ENCODE measurements around the gene NEDD4L. TPM values are rescaled to one million over a fixed set of nuclear protein-coding genes. Genes with fewer than 3 reads are reported as not detected.
"Not testable (repeated sequence)": the region's sequence is repeated elsewhere in the genome, so short reads cannot be mapped to it uniquely, and the experiment has no call there.

NEDD4L gene
- total RNA-seq, 2 donors from 2014 or later = 149 to 212 TPM

DNA sequence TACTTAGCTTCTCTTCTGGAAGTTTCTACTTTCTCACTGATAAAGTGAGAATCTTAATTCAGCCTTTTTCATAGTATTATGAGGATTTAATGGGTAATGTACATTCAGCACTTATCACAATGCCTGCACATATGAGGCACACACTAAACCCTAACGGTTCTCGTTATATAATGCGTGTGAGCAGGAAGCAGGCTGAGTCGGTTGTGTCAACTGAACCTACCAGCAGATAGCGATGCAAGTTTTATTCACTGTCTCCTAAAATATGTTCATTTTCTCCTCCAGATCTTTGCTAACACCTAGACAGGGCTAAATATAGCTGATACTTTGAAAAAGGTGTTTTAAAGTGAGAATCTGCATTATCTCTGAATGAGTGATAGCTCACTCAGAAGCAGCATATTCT is 383.3 kb downstream of the NEDD4L start:
- H3K4me1 ChIP-seq = no peaks in the 10 kb centered on the region
- TF ChIP-seq, protein P1, sequence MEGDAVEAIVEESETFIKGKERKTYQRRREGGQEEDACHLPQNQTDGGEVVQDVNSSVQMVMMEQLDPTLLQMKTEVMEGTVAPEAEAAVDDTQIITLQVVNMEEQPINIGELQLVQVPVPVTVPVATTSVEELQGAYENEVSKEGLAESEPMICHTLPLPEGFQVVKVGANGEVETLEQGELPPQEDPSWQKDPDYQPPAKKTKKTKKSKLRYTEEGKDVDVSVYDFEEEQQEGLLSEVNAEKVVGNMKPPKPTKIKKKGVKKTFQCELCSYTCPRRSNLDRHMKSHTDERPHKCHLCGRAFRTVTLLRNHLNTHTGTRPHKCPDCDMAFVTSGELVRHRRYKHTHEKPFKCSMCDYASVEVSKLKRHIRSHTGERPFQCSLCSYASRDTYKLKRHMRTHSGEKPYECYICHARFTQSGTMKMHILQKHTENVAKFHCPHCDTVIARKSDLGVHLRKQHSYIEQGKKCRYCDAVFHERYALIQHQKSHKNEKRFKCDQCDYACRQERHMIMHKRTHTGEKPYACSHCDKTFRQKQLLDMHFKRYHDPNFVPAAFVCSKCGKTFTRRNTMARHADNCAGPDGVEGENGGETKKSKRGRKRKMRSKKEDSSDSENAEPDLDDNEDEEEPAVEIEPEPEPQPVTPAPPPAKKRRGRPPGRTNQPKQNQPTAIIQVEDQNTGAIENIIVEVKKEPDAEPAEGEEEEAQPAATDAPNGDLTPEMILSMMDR (IDR thresholded peaks at IDR 0.05) = no peak
- no peak overlapping the region for H3K4me3 ChIP-seq
- no peak for DNase-seq
- H3K27me3 ChIP-seq = no peaks in the 10 kb centered on the region
- no peak overlapping the region for H3K27ac ChIP-seq
- H3K9me3 ChIP-seq = no peaks in the 10 kb centered on the region
- intact Hi-C loops (cut with DNase I) = no loop called here
- H3K36me3 ChIP-seq = no peaks in the 10 kb centered on the region
- no peak overlapping the region for H3K9ac ChIP-seq (ENCODE audit: low read depth in 2 of 2, low read length in 2 of 2)

DNA sequence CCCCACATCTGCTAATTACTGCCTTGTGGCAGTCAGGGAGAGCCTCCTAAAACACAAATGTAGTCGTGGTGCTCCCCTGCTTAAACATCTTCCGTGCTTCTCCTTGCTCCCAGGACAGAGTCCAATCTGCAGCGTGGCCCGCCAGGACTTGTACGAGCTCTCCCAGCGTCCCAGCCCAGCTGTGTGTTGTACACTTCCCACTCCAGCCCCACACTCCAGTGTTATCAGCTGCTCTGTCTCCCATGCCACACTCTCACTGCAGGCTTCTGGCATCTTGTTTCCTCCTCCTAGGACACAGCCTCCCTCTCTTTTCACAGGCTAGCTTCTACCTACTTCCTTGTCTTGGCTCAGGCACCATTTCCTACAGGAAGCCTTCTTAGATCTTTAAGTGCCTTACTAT is 385.4 kb downstream of the NEDD4L start:
- DNase-seq = no peak

DNA sequence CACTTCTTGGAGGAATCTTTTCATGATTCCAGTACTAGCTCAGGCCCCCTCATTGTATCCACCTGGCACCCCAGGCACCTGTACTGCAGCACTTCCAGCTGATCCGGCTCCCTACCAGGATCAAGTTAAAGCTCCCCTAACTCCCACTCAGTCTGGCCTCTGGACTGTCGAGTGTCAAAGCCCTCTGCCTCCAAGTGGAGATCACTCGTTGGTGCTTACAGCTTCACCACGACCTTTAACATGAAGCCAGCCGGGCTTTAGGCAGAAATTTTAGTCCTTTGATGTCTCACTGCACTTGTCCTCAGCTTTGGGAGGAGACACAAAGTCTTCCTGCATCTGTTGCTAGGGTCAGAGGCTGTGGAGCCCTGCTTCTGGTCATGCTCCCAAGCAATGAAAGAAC is 387.2 kb downstream of the NEDD4L start:
- DNase-seq = no peak
- H3K9ac ChIP-seq (ENCODE audit: low read depth in 2 of 2, low read length in 2 of 2) = no peak overlapping the region

More for the DNA sequence above, 385.4 kb downstream of the NEDD4L start:
- no peaks in the 10 kb centered on the region for H3K4me1 ChIP-seq
- no peaks in the 10 kb centered on the region for H3K27me3 ChIP-seq
- no peak overlapping the region for H3K4me3 ChIP-seq
- no peak overlapping the region for H3K27ac ChIP-seq
- H3K36me3 ChIP-seq = no peaks in the 10 kb centered on the region
- no peak overlapping the region for H3K9ac ChIP-seq (ENCODE audit: low read depth in 2 of 2, low read length in 2 of 2)
- TF ChIP-seq, protein P1 (IDR thresholded peaks at IDR 0.05) = no peak
- no peaks in the 10 kb centered on the region for H3K9me3 ChIP-seq
- intact Hi-C loops (cut with DNase I) = no loop called here

DNA sequence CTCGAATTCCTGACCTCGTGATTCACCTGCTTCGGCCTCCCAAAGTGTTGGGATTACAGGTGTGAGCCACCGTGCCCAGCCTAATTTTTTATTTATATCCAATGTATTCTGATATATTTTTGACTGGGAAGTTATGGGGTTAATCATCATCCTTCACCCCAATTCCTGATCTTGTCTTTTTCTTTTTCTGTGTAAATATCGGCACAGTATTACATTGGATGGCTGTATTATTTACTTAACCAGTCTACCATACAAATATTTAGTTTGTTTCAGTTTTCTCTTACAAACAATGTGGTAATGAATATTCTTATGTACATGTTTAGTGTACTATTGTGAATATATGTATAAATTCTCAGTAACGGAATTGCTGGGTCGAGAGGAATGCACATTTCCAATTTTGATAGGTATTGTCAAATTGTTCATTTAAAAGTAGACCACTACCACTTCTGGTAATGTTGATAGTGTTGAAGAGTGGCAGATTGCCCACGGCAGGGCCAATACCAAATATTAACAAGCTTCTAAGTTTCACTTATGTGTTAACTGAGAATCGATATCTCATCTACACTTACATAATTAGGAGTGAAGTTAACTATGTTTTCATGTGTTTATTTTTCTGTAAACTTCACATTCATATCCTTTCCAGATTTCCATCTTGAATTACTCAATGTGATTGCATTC is 388.2 kb downstream of the NEDD4L start:
- TF ChIP-seq, protein P1 (IDR thresholded peaks at IDR 0.05) = no peak
- no peak overlapping the region for H3K9ac ChIP-seq (ENCODE audit: low read depth in 2 of 2, low read length in 2 of 2)
- H3K4me1 ChIP-seq = no peaks in the 10 kb centered on the region
- no peaks in the 10 kb centered on the region for H3K9me3 ChIP-seq
- no peak overlapping the region for H3K4me3 ChIP-seq
- H3K36me3 ChIP-seq = no peaks in the 10 kb centered on the region
- intact Hi-C loops (cut with DNase I) = no loop called here
- DNase-seq = no peak
- no peaks in the 10 kb centered on the region for H3K27me3 ChIP-seq
- no peak overlapping the region for H3K27ac ChIP-seq

More for the DNA sequence above, 387.2 kb downstream of the NEDD4L start:
- intact Hi-C loops (cut with DNase I) = no loop called here
- no peaks in the 10 kb centered on the region for H3K9me3 ChIP-seq
- H3K36me3 ChIP-seq = no peaks in the 10 kb centered on the region
- TF ChIP-seq, protein P1 (IDR thresholded peaks at IDR 0.05) = no peak
- no peak overlapping the region for H3K4me3 ChIP-seq
- no peaks in the 10 kb centered on the region for H3K27me3 ChIP-seq
- no peak overlapping the region for H3K27ac ChIP-seq
- H3K4me1 ChIP-seq = no peaks in the 10 kb centered on the region

DNA sequence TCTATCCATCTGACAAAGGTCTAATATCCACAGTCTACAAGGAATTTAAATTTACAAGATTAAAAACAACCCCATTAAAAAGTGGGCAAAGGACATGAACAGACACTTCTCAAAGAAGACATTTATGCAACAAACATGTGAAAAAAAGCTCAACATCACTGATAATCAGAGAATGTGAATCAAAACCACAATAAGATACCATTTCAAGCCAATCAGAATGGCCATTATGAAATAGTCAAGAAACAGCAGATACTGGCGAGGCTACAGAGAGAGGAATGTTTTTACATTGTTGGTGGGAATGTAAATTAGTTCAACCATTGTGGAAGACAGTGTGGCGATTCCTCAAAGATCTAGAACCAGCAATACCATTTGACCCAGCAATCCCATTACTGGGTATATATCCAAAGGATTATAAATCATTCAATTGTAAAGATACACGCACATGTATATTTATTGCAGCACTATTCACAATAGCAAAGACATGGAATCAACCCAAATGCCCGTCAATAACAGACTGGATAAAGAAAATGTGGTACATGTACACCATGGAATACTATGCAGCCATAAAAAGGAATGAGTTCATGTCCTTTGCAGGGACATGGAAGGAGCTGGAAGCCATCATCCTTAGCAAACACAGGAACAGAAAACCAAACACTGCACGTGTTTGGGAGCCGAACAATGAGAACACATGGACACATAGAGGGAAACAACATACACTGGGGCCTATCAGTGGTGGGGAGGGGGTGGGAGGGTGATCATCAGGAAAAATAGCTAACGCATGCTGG is 391.4 kb downstream of the NEDD4L start:
- H3K27me3 ChIP-seq; DNase-seq; H3K27ac ChIP-seq; H3K4me1 ChIP-seq; H3K4me3 ChIP-seq; H3K9me3 ChIP-seq; intact Hi-C loops (cut with DNase I); H3K9ac ChIP-seq (ENCODE audit: low read depth in 2 of 2, low read length in 2 of 2); H3K36me3 ChIP-seq: not testable (repeated sequence)

Data from colonic mucosa (tissue), 4 donors.